C1 segment of cervical spinal cord (tissue), 14 donors: ENCODE results near the gene KRT32.
"Not testable (repeated sequence)": the region's sequence is repeated elsewhere in the genome, so short reads cannot be mapped to it uniquely, and the experiment has no call there.

Experiments
- DNase-seq, 14 donors: peaks; one replicate each; lab custom pipeline; 2025; lab: John Stamatoyannopoulos, UW

KRT32 gene

GRCh38 chr17:41464682-41465081, 2.5 kb downstream of the KRT32 start:
- no peak for DNase-seq

GRCh38 chr17:41464173-41464572, 3.0 kb downstream of the KRT32 start:
- DNase-seq: no peak

- DNase-seq: no peak
Observed at GRCh38 chr17:41463746-41464145, 3.4 kb downstream of the KRT32 start.

- DNase-seq: no peak
Observed at GRCh38 chr17:41462705-41463104, 4.5 kb downstream of the KRT32 start.

- DNase-seq: no peak
Observed at GRCh38 chr17:41457676-41458075, 9.5 kb downstream of the KRT32 start.

GRCh38 chr17:41456204-41456603, 11.0 kb downstream of the KRT32 start:
- no peak for DNase-seq

GRCh38 chr17:41455236-41455635, 11.9 kb downstream of the KRT32 start:
- DNase-seq: no peak

- no peak for DNase-seq
Observed at GRCh38 chr17:41453066-41453465, 14.1 kb downstream of the KRT32 start.

GRCh38 chr17:41452281-41452680, 14.9 kb downstream of the KRT32 start:
- DNase-seq: no peak

- no peak for DNase-seq
Observed at GRCh38 chr17:41451154-41451728, 15.9 kb downstream of the KRT32 start.

GRCh38 chr17:41449008-41449407, 18.2 kb downstream of the KRT32 start:
- DNase-seq: no peak

- no peak for DNase-seq
Observed at GRCh38 chr17:41448506-41448905, 18.7 kb downstream of the KRT32 start.

- DNase-seq: no peak
Observed at GRCh38 chr17:41446806-41447205, 20.4 kb downstream of the KRT32 start.

GRCh38 chr17:41444640-41445039, 22.5 kb downstream of the KRT32 start:
- DNase-seq: no peak

GRCh38 chr17:41444186-41444585, 23.0 kb downstream of the KRT32 start:
- DNase-seq: no peak

- DNase-seq: no peak
Observed at GRCh38 chr17:41442739-41443138, 24.4 kb downstream of the KRT32 start.

GRCh38 chr17:41440531-41441033, 26.6 kb downstream of the KRT32 start, which contains the start of gene KRT38:
KRT38 (minus strand) TSS chr17:41440983; CDS start chr17:41440921, 62 bp downstream.
- DNase-seq: no peak

GRCh38 chr17:41439375-41439774, 27.8 kb downstream of the KRT32 start:
- no peak for DNase-seq

GRCh38 chr17:41437769-41438168, 29.4 kb downstream of the KRT32 start:
- no peak for DNase-seq

- DNase-seq: no peak
Observed at GRCh38 chr17:41437254-41437653, 29.9 kb downstream of the KRT32 start.

GRCh38 chr17:41434415-41434814, 32.8 kb downstream of the KRT32 start:
- DNase-seq: no peak

GRCh38 chr17:41434005-41434404, 33.2 kb downstream of the KRT32 start:
- DNase-seq: no peak

- no peak for DNase-seq
Observed at GRCh38 chr17:41433586-41433985, 33.6 kb downstream of the KRT32 start.

- DNase-seq: not testable (repeated sequence)
Observed at GRCh38 chr17:41430376-41430775, 36.8 kb downstream of the KRT32 start.
